NCI-H69 (cell line): Measurements from ENCODE around the gene TAMALIN.

ENCODE experiments used
- DNase-seq: peaks from one replicate; lab custom pipeline; 2025; lab: John Stamatoyannopoulos, UW

The TAMALIN gene

GRCh38 chr12:52055731-52056711, 49.3 kb downstream of the TAMALIN start:
- no peak for DNase-seq

GRCh38 chr12:52056801-52057637, 50.3 kb downstream of the TAMALIN start:
- DNase-seq, result no peak

GRCh38 chr12:52057638-52058576, 51.2 kb downstream of the TAMALIN start:
- DNase-seq, result no peak

GRCh38 chr12:52058631-52059361, 52.0 kb downstream of the TAMALIN start:
- DNase-seq, result peak; percentile 33

- no peak for DNase-seq
These were observed 53.1 kb downstream of the TAMALIN start for GRCh38 chr12:52059582-52060497.

- DNase-seq, result no peak
These were observed 53.9 kb downstream of the TAMALIN start for GRCh38 chr12:52060498-52061177.

GRCh38 chr12:52061470-52062166, 54.9 kb downstream of the TAMALIN start:
- no peak for DNase-seq

GRCh38 chr12:52062167-52063081, 55.7 kb downstream of the TAMALIN start:
- no peak for DNase-seq

- no peak for DNase-seq
These were observed 56.6 kb downstream of the TAMALIN start for GRCh38 chr12:52063082-52063924.

- DNase-seq, result no peak
These were observed 57.4 kb downstream of the TAMALIN start for GRCh38 chr12:52063981-52064649.
